GM19239 (cell line): Measurements from ENCODE around the gene CCDC33.

Experiments
- DNase-seq: peaks from one replicate; pipeline ENCODE4 v3.0.0; 2011; ENCODE audit warnings: low spot score; ENCODE audit not compliant: insufficient read length
- FAIRE-seq: peaks from 2 replicates; lab custom pipeline; 2011; peaks lifted over from hg19 to GRCh38; lab: Jason Lieb, UNC

Gene CCDC33

DNA sequence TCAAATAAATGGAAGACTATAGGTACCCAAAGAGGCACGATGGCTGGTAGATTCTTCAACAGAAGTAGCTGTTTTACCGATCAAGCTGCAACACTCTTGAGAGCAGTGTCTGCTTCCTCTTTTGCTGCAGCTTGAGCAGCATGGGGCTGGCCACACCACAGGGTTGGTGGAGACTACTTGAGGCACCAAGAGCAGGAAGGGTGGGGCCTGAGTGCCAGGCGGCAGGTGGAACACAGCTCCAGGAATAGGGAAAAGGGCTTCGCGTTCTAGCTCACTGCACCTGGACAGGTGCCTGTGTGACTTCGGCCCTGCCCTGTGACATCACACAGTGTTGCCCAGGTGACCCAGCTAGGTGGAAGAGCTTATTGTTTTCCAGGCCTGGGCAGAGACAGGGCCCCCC lies at the start of gene CCDC33:
Gene CCDC33, plus strand, starts transcription at position 365 of the 400 bp plus-strand sequence. CDS start 394 bp downstream, outside the sequence.
- DNase-seq = no peak
- no peak for FAIRE-seq

DNA sequence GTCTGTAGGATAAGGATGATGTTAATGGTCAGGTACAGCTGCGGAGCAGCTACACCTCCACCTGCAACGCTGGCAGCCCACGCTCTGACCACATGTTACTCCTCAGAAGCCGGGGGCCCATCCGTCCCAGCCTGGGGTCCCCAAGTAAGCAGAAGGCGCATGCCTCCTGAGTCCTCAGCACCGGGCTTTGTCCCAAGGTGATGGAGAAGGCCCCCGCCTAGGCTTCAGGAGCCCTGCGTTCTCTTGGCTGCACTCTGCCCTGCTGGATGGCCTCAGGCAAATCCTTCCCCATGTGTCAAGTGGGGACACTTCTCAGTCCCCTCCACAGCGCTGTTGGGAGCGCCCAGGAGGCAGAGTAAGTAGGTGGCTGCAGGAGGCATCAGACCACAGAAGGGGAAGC lies 47.9 kb upstream of the CCDC33 start:
- no peak for DNase-seq
- no peak for FAIRE-seq

DNA sequence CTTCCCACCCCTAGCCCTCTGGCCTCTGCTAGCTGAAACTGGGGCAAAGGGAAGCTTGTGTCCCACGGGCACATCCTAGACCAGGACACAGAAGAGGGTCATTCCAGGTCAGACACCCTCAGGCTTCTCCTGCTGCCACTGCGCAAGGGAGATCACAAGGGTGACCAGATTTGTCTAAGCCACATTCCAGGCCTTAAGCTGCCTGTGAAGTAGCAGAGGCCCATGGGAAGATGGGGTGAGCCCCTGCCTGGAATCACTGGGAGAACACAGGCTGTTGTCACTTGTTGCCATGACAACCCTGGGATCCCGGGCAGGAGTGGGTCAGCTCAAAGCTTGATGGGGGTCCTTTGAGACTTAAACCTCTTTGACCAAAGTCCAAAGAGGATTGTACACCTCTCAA lies 44.3 kb upstream of the CCDC33 start:
- FAIRE-seq (no peak), DNase-seq (no peak)

DNA sequence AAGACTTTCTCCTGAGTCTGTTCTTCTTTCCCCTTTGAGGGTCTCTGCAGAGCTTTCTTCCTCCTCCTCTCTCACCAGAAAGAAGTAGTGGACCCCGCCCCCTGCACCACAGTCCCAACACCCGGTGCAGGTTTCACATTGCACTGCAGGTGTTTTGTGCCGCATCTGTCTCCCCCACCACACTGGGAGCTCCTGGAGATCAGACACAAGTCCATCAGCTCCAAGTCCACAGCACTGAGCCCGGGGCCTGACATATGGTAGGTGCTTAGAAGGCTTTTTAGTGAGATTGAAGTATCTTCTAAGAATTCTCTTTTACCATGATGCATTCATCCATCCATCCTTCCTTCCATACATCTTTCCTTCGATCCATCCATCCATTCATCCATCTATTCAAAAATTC lies 43.4 kb upstream of the CCDC33 start:
- DNase-seq = no peak
- no peak for FAIRE-seq

DNA sequence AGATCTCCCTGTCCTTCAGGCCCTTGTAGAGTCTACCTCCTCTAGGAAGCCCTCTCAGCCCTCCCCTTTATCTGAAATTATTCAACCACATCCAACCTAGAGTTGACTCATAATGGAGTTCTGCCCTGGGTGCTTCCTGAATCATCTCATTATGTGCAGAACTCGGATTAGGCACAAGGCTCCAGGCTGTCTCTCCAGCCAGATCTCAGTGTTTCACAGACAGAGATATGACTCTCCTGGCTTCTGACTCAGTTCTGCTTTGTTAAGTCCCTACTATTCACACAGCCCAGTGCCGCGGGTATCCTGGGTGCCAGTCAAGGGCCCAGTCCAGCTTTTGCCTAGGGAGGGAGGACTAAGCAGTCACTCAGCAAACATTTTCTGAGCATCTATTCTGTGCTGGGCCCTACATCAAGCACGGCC lies 42.8 kb upstream of the CCDC33 start:
- FAIRE-seq (no peak), DNase-seq (no peak)

DNA sequence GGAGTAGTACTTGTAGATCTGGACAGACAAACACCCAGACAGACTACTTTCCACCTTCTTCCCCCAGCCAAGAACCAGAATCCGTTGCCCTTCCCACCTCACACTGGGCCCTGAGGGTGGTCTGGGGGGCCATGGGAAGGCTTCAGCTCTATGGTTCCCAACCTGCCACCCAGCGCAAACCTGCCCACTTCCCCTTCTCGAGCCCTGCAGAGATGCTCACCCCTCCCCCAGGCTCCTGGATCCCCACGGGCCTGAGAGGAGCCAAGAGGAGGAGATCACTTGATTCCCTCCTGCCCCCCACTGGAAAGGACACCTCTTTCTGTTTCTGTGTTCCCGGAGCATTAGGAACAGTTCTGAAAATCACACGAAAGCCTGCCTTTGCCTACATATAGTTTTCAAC lies 42.2 kb upstream of the CCDC33 start:
- DNase-seq = no peak
- no peak for FAIRE-seq

DNA sequence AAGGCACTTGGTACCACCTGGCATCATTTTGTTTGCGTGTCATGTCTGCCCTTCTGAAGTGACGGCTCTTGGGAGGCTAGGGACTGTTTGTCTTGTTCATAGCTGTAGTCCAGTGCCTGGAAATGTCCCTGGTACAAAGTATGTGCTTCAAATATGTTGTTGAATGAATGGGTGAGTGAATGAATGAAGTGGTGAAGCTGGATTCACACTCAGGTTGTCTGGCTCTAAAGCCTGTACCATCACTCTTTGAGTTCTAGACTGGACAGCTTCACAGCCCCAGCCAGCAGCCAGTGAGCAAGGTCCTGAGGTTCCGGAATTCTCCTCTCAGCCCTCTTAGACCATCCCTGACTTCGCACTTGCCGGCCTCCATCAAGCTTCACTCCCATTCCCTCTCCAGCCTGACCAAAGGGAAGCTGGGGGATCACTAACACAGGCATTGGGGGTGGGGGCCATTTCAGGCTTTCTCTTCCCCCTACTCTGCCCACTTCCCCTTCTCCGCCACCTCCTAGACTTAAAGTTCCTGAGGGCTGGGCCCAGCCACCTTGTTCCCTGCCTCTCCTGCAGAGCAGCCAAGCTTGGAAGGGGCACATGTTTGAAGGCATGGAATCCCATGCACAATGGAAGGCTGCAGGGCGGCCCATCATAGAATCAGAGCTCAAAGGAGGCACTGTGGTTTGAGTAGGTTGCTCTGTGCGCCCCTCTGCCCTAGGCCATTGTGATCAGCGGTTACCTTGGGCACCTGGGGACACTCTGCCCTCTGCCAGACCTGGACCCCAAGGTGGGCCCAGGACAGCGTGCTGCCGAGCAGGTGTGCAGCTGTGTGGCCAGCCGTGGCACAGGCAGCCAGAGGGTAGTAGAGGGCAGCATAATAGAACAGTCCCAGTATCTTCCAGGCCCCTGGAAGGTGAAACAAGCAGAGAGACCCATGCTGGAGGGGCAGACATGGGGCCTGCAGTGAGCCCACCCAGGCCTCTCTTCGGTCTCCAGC lies 41.3 kb upstream of the CCDC33 start:
- FAIRE-seq = no peak
- no peak for DNase-seq

DNA sequence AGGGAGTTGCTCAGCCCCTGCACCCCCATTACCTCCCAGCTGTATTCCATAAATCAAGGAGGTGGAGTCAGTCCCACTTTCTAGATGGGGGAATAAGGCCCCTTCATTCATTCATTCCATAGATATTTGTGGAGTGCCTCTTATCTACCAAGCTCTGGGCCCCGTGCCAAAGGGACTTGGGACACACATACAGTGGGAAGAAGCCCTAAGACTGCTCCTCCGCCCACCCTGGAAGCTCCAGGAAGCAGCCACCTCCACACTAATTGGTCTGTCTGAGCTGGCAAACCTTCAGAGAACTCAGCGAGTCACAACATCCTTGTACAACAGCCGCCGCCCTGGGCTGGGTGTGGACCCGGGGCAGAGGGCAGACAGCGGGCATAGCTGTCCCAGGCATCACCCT lies 40.0 kb upstream of the CCDC33 start:
- FAIRE-seq = no peak
- no peak for DNase-seq

DNA sequence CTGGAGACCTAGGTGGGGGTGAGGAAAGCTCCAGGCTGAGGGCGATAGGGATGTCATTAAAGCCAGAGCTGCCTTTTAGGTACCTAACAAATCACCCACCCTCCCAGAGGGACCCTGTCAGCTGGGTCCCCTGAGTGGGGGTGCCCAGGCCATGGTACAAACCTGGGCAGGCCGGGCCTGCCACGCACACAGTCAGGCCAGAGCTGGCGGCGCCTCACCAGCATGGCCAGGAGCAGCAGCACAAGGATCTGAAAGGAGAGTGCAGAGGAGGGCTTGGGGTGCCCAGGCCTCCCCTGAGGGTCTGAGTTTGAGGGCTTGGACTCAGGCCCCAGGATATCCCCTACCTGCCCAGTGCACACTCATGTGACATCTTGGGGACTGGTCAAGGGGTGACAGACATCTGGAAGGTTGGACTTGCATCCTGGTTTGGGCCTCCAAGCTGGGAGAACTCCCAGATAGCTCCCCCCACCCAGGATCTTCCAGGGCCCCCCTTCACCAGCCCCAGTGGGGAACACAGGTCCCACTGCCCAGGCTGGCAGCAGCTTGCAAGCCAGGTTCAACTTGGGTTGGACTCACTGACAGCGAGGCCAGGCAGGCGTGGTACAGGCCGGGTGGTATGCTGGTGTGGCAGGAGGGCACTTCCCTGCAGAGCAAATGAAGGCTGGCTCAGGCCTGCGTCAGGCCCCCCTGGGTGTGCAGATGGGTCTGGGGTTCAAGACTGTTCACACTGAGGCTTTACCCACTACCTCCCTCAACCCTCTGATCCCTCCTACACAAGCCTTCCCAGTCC lies 38.8 kb upstream of the CCDC33 start:
- FAIRE-seq (no peak), DNase-seq (no peak)

DNA sequence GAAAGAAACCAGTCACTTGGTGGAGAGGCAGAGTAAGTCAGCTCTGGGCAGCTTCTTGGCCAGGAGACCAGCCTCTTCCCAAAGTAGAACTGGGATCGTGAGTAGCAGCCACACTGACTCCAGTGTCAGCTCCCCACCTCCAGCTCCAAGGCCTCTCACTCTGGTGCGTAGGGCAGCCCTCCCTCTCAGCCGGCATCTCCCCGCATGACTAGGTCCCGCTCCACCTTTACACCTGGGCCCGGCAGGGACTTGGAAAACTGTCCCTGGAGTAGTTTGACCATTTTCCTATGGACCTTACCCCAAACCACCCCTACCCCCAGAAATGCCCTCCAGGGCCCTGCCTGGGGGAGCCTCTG lies 36.9 kb upstream of the CCDC33 start:
- FAIRE-seq (no peak), DNase-seq (no peak)

DNA sequence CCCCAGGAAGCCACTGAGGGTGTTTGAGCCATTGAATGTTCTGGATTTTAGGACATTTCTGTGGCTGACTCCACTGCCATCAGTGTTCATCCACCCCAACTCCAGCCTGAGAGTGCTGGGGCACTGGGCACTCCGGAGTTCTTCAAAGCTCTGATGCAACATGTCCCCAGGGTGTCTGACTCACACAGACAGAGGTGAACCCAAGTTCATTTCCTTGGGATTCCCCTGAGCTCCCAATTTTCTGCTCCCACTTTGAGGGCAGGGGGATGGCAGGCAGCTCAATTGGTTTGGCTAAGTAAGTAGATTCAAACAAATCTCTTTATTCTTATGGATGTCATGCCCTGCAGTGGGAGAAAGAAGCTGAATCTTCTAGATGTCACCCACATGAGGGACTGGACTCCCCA lies 35.7 kb upstream of the CCDC33 start:
- DNase-seq (no peak), FAIRE-seq (no peak)

DNA sequence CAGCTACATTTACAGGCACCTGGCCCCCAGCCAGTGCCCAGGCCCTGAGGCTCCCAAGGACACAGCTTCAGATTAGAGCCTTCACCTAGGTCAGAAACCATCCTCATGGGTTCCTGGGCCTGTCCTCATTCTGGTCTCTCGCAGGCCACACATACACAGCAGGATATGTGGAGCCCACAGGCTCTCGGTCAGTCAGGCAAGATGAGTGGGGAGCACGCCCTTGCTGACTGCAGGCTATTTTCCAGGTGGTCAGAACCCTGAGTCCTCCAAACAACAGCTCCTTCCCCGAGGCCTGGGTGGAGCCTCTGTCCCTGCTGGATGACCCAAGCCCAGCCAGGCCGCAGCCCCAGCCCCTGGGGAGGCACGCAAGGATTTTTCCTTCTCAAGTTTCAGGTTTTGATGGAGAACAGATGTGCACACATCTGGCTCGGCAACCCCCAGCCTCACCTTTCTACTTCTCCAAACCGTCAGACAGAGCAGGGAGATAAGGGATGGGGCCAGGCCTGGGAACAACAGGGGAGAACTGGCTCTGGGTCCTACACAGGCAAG lies 35.2 kb upstream of the CCDC33 start:
- FAIRE-seq (no peak), DNase-seq (no peak)

DNA sequence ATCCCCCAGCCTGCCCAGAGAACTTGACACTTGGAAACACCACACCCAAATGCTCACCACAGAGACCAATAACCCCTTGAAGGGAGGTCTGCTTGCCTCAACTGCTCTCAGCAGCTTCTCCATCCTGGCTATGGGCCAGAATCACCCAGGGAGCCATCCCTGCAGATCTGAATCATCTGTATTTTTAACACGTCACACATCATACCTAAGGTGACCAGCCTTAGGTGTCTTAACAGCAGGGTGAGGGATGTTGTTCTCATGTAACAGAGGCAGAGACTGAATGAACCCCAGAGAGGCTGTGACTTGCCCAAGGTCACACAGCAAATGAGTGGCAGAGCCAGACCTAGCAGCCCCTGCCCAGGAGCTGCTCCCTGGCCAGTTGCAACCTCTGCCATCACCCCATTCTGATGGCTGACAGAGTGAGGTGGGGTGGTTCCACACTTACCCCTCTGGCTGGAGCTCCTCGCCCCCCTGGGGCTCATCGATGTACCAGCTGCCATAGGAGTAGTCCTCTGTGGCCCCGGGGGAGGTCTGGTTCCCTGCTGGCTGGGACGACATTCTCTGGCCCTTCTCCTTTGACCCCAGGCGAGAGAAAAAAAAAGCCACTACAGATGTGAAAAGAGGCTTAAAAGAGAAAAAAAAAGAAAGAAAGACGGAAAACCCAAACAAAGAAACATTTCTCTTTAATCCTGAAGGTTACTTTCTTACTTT lies 34.3 kb upstream of the CCDC33 start:
- no peak for FAIRE-seq

DNA sequence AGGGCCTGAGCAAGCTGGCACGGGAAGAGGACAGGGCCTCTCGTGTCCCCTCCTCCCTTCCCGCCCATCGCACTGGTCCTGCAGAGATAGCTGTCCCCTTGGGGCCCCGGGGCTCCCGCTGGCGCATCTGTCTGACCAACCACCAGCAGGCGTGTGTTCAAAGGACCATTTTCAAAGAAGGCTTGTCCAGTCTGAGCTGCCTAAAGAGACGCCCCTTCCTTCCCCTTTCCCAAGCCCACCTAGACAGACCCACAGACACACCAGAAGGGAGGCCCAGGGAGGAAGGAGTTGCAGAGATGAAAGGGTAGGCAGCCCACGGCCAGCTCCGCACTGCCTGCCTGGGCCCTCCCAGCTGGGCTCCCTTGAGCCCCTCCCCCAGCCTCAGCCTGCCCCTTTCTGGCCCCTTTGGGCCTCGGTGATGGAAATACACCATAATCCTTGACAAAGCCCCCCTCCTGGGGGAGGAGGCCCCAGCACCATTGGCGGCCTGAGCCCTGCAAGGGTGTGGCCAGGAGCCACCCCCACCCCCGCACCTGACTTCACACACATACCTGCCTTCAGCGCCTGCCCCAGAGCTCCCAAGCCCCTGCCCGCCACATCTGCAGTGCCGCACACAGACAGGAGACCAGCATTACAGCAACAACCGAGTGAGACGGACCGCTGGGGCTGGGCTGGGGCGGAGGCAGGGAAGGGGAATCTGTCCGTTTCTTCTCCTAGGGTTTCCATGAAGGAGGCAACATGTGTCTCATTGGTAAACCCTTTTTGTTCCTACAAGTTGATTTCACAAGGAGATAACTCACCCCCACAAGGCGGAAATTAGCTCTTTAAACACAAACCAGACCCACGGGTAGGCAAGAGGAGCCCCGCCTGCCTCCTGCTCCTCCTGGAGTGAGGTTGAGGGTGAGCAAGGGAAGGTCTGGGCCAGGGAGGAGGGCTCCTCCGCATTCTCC lies 33.4 kb upstream of the CCDC33 start, which contains the start of gene STRA6:
Gene STRA6, minus strand, starts transcription at position 336 of the 950 bp plus-strand sequence. CDS start 520 bp downstream, outside the sequence.
- FAIRE-seq = no peak
- DNase-seq = no peak

More for the DNA sequence above, 34.3 kb upstream of the CCDC33 start:
- no peak for DNase-seq

DNA sequence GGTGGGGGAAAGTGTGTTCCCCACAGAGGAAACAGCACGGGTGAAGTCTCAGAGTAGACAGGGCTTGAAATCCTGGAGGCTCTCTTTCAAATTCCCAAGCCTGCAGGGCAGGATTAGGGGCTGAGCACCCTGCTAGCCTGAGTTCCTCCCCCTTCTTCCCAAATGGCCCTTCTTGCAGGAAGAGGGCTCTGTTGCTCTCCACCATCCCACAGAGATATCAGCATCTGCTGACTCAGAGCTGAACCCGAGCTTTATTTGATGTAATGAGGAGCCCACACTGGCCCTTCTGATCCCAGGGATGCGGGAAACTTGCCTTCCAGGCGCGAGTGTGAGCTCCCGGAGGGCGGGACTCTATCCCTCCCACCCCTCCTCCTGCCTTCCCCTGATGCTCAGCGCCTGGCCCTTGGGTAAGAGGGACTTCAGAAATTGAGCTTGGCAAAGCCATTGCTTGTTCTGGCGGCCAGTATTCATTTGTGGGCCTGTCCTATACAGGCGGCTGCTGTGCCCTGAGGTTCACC lies 32.2 kb upstream of the CCDC33 start:
- no peak for FAIRE-seq

DNA sequence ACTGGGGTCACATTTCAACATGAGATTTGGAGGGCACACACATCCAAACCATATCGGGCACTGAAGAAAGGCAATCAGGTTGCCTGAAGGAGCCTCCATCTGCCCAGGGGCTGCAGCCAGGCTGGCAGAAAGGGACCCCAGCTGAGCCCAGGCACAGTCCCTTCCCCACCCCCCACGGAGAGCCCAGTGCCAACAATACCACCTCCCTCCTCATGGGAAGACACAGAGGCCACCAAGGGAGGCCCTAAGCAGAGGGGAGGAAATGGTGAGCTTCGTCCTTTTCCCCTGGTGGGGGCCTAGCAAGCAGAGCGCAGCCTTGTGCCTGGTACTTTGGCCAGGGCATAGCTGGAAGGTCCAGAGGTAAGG lies 30.6 kb upstream of the CCDC33 start:
- DNase-seq = no peak
- FAIRE-seq = no peak

More for the DNA sequence above, 32.2 kb upstream of the CCDC33 start:
- DNase-seq = no peak

DNA sequence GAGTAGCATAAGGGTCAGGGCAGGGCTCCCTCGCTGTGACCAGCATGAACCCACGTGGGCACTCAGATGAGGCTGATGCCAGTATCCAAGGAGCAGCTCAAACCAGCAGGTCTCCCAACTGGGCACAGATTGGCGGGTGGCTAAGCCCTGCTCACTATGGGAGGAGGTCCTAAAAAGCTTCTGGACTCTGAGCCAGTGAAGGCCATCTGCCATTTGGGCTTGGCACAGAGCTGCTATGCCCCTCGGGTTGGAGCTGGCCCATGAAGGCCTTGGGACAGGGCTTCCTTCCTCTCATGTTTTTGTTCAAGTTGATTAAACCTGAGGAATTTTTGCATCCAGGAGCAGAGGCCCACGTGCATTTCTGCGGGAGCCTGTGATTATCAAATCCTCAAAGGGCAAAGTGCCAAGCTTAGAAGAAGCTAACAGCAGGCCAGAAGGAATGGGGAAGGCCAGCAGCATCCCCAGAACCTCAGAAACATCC lies 29.3 kb upstream of the CCDC33 start:
- no peak for FAIRE-seq
- no peak for DNase-seq

DNA sequence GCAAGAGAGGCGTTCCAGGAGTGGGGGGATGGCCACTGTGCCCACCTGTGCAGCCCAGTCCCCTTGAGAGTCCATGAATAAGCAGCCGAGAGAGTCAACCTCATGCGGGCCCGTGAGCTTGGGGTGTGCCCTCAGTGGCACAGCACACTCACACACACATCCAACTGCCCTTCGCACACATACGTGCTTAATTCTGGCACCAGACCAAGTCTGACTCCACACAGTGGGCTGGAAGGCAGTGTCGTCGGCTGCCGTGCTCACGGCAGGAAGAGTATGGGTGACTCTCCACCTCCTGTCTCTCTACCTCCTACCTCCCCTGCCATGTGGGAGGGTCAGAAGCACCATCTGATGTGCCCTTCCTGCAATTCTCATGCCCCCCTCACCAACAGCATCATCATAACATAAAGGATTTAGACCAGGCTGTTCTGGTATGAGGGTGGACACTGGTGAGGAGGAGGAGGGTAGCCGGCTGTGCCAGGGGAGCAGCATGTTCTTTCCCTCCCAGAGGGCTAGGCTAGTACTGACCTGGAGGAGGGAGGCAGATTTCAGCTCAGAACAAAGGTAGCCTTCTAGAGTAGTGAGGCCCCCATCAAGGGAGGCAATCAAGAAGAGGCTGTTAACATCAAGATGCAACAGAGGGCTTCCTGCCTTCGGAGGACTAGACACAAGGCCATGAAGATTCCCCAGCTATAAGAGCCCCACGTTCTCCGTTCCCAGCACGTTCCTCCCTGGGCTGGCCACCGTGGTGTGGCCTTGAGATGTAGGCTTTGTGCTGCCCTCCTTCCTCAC lies 28.3 kb upstream of the CCDC33 start:
- FAIRE-seq (no peak), DNase-seq (no peak)
